GM10248 (cell line): ENCODE data around the gene CHEK1.

Experiments
- CTCF ChIA-PET: fragments of 300-600 bp; sonication (Branson Sonifier 250); formaldehyde crosslinking; extraction: SDS; loops from one replicate; lab custom pipeline; 2021; ENCODE audit warnings: antibody characterized with exemption; lab: Yijun Ruan, JAX
- POLR2A ChIA-PET: fragments of 350-650 bp; sonication (Branson Sonifier 250); formaldehyde crosslinking; extraction: SDS; loops from one replicate; lab custom pipeline; 2020; ENCODE audit warnings: antibody characterized with exemption; lab: Yijun Ruan, JAX
- DNase-seq: peaks from one replicate; pipeline ENCODE4 v3.0.0; 2012; ENCODE audit errors: extremely low spot score
- CTCF ChIP-seq: IDR thresholded peaks from 2 replicates; pipeline ENCODE4 v1.5.1; 2012; ENCODE audit warnings: mild to moderate bottlenecking, low read depth; ENCODE audit errors: extremely low read depth, missing control alignments, control extremely low read depth

Gene CHEK1

DNA sequence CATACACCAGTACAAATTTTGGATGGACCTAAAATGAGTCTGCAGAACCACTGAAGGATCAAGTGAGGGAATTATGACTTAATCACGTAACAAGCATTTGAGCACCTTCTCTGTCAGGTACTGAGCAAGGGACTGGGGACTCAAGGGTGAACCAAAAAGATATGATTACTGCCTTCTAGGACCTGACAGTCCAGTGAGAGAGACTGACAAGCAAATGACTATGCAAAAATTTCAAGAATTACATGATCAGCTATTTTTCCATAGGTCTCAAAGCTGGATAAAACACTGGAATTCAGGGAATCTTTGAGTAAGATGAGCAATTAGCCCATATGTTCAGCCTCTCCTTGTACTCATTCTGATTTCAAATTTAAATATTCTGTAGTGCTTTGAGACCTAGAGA lies 37.5 kb upstream of the CHEK1 start:
- ChIA-PET POLR2A (no interaction called here), CTCF (interaction anchor here (1.1 kb wide), 1 partner anchor 18 kb away, joined by 4 read pairs; the partner anchor contains the start of gene EI24)
- TF ChIP-seq CTCF, result no peak
- no peak for DNase-seq

DNA sequence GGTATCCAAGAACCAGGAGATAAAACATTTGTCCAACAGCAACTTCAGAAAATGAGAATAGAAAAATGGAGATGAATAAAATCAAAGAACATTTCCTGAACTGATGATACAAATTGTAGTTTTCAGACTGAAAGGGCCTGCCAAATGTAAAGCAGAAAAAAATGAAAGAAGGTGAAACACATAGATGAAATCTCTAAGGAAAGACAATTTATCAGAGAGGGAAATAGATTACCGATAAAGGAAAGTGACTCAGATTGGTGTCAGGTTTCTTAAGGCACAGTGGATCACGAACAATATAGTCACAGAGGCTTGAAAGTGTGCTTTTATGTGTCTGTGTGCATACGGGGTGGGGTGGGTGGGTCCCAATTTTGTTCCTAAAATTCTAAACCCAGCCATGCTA lies 36.5 kb upstream of the CHEK1 start:
- ChIA-PET CTCF (interaction anchor here (1.1 kb wide), 1 partner anchor 19 kb away, joined by 4 read pairs; the partner anchor contains the start of gene EI24), POLR2A (no interaction called here)
- DNase-seq, result no peak
- TF ChIP-seq CTCF, result no peak

GRCh38 chr11:125591649-125592304 lies 33.2 kb upstream of the CHEK1 start:
- ChIA-PET POLR2A (interaction anchor here (0.6 to 1.5 kb wide), 6 partner anchors 9 to 534 kb away, joined by 3 to 5 read pairs (median 3); partner anchors contain the start of gene EI24), CTCF (interaction anchor here (0.7 to 2.2 kb wide), 5 partner anchors 9 to 75 kb away, joined by 3 to 15 read pairs (median 4); partner anchors contain the start of genes CHEK1 and EI24)
- TF ChIP-seq CTCF, result no peak
- DNase-seq, result peak; percentile 41

- DNase-seq, result peak; percentile 97
- TF ChIP-seq CTCF, result no peak
- ChIA-PET CTCF (interaction anchor here (0.7 to 2.2 kb wide), 5 partner anchors 10 to 76 kb away, joined by 3 to 15 read pairs (median 4); partner anchors contain the start of genes CHEK1 and EI24), POLR2A (interaction anchor here (0.6 to 1.5 kb wide), 5 partner anchors 10 to 591 kb away, joined by 3 to 11 read pairs (median 3); partner anchors contain the start of gene EI24)
Measured at GRCh38 chr11:125592305-125593113, 32.5 kb upstream of the CHEK1 start, which contains the start of gene STT3A. STT3A (plus strand) TSS chr11:125592852; CDS start chr11:125595916, 3,064 bp downstream.

DNA sequence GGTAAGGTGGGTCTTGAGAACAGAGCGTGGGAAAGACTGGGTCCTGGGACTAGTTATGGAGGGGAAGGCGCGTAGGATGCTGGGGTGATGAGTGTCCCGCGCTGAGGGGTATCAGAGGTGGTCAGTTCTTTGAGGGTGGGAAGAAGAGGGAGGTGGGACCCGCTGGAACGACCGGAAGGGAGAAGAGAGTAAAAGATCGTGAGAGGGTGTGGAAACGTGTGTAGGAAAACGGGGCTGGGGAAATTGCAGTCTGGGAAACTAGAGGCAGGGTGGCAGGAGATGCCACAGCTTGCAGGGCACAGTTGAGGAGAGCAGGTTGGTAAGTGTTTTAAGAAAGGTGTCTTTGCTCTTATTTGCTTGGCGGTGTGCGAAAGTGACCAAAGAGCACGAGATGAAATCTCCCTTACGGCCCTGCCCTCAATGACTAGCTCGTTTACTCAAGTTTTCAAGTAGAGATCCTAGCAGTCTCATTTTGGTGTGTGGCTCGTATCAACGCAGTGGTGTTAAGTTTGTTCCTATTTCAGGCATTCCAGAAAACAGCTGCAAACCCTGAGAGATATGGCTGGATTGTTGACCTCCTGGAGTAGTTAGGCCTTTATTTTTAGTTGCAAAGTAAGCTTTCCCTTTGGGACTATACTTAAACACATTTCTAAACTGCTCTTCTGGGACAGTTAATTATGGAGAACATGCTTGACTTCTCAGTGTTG lies 31.7 kb upstream of the CHEK1 start:
- peak; percentile 17 for DNase-seq
- ChIA-PET CTCF (interaction anchor here (1.3 to 2.2 kb wide), 3 partner anchors 16 to 33 kb away, joined by 3 to 15 read pairs (median 11); partner anchors contain the start of genes CHEK1 and EI24), POLR2A (interaction anchor here (0.6 to 1.5 kb wide), 3 partner anchors 10 to 590 kb away, joined by 3 to 11 read pairs (median 3); partner anchors contain the start of gene EI24)
- TF ChIP-seq CTCF, result no peak
